Glomerular visceral epithelial cell (primary cell): ENCODE measurements around the gene ALPL.
A peak's percentile ranks its signal among the peaks of the same experiment; 100 is the strongest.
"Not testable (repeated sequence)": the region's sequence is repeated elsewhere in the genome, so short reads cannot be mapped to it uniquely, and the experiment has no call there.

Experiments used
- DNase-seq: peaks from one replicate; pipeline ENCODE4 v3.0.0-alpha.2; 2016; ENCODE audit errors: extremely low spot score

ALPL gene

DNA sequence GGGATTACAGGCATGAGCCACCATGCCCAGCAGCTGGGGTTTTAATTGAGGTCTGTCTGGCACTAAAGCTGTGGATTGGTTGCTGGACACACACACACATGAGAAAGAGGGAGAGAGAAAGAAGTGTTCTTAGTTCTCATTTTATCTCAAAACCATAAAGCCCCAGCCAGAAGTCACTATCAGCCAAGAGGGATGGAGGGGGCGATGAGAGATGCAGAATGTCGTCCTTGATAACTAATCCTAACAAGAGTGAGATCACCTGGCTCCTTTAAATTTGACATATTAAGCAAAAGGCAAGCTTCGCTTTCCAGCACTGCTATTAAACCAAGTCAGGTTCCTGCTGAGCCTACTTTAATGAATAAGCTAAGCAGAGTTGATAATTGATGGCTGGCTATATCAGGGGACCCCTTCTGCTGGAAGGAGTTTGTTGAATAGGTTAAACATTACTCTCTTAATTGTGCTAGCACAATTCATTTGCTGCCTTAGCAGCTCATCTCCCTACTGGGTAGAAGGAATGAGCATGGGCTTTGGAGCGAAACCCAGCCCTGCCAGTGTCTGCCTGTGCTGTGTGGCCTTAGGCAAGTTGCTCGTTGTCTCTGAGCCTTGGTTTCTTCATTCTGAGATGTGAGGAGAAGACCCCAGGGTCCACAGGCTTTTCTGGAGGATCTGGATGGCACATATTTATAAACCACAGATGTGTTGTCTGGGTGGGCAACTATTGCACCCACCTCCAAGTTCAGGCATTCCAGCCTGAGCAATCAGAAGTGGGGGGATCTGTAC lies 50.8 kb downstream of the ALPL start:
- DNase-seq = no peak

DNA sequence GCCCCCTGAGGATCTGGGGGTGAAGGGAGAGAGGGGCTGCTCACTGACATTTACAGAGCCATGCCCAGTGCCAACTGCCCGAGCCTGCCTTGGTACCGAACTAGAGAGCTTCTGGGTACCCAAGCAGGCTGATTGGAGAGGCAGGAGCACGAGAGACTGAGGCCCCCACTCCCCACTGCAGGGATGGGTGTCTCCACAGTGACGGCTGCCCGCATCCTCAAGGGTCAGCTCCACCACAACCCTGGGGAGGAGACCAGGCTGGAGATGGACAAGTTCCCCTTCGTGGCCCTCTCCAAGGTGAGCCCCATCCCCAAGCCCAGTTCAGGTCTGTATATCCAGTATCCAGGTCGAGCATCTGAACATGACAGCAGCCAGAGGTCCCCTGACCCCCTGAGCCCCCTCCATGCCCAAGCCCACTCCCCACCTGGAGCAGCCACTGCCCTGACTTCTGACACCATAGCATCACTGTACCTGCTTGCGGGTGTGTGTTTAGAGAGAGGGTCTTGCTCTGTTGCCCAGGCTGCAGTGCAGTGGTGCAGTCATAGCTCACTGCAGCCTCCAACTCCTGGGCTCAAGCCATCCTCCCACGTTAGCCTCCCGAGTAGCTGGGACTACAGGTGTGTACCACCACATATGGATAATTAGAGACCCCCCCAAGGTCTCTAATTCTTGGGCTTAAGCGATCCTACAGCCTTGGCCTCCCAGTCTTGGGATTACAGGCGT lies 51.9 kb downstream of the ALPL start:
- no peak for DNase-seq

DNA sequence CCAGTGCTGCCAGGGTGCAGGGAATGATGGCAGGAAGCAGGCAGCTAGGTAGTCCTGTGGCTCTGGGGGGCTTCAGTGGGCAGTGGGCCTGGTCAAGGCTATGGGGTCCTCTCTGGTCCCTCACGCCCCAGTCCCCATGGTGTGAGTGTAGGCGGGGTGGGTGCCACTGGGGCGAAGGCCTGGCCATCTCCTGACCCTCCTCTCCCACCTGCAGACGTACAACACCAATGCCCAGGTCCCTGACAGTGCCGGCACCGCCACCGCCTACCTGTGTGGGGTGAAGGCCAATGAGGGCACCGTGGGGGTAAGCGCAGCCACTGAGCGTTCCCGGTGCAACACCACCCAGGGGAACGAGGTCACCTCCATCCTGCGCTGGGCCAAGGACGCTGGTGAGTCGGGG lies 53.7 kb downstream of the ALPL start:
- no peak for DNase-seq

DNA sequence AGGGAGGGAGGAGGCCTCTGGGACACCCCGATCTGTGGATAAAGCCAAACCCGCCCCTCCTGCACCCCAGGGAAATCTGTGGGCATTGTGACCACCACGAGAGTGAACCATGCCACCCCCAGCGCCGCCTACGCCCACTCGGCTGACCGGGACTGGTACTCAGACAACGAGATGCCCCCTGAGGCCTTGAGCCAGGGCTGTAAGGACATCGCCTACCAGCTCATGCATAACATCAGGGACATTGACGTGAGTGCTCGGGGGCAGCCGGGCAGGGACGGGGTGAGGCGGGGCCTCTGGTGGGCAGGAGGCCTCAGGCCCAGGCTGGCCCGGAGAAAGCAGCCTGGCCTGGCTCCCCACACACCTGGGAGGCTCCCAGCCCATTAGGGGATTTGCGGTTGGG lies 54.7 kb downstream of the ALPL start:
- no peak for DNase-seq

DNA sequence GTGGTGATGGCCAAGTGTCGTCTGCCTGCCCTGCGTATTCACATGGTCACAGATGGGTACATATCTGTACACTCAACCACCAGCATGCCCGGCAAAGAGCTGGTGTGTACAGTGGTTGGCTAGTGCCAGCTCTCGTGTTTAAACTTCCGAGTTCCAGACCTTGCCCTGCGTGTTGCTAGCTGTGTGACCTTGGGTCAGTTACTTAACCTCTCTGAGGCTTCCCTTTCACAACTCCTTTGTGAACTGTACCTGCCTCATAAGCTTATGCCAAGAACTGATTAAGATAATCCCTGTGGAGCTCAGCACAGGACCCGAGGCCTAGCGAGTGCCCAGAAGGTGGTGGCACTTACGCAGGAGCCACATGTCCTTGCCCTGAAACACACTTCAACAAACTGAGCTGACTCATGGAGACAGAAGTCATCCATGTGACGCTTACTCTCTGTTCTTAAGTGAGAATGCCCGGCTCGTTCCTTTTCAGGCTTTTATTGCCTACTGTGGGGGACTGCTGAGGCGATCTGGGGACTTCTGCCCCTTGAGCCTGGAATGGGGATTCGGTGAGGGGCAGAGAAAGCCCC lies 55.4 kb downstream of the ALPL start:
- no peak for DNase-seq

DNA sequence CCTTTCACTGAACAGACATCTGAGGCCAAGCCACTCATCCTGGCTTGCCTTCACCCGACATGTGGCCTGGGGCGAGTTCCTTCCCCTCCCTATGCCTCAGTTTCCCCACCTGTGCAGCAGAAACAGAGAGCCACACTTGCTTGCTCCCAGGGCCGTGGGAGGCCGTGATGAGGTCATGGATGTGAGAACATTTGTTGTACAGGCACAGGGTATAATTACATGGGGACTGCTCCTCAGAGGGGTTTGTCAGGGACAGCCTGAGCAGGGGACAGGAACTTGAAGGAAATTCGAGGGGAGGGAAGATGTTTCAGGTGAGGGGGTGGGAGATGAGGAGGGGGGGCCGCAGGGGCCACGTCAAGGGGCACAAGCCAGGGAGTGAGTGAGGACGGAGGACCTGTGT lies 56.1 kb downstream of the ALPL start:
- no peak for DNase-seq

DNA sequence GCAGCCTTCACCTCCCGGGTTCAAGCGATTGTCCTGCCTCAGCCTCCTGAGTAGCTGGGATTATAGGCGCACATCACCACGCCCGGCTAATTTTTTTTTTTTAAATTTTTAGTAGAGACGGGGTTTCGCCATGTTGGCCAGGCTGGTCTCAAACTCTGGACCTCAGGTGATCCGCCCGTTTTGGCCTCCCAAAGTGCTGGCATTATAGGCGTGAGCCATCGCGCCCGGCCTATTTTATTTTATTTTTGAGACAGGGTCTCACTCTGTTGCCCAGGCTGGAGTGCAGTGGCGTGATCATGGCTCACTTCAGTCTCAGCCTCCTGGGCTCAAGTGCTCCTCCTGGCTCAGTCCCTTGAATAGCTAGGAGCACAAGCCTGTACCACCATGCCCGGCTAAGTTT lies 57.1 kb downstream of the ALPL start:
- DNase-seq = not testable (repeated sequence)

DNA sequence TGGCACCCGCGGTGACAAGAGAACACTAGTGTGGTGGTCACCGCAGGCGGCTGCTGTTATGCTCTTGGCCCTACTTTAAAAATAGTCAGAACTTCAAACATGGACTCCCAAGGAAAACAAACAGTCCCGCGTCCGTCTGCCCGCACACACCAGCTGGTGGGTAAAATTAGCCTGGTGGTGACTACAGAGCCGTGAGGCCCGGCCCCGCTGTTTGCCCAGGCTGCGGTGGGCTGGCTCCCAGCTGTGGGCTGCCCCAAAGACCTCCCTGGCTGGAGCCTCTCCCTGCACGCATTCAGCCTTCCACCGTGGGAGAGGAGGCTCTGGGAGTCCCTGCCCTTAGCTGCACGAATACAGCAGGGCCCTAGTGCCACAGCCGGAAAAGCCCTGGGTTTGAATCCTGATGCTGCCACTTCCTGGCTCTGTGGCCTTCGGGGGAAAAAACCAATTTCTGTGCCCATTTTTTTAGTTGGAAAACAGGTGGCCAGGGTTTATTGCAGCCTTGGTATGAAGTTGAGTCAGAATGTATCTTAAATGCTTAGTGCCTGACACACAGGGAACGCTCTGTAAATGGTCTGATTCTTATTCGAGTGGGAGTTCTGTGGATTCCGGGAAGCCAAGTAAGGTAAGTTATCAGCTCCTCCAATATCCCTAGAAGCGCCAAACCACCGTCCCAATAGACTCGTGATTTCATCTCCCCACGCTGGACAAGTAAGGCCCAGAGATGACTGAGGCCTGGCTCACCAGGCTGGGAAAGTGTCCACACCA lies 58.2 kb downstream of the ALPL start:
- DNase-seq = no peak

DNA sequence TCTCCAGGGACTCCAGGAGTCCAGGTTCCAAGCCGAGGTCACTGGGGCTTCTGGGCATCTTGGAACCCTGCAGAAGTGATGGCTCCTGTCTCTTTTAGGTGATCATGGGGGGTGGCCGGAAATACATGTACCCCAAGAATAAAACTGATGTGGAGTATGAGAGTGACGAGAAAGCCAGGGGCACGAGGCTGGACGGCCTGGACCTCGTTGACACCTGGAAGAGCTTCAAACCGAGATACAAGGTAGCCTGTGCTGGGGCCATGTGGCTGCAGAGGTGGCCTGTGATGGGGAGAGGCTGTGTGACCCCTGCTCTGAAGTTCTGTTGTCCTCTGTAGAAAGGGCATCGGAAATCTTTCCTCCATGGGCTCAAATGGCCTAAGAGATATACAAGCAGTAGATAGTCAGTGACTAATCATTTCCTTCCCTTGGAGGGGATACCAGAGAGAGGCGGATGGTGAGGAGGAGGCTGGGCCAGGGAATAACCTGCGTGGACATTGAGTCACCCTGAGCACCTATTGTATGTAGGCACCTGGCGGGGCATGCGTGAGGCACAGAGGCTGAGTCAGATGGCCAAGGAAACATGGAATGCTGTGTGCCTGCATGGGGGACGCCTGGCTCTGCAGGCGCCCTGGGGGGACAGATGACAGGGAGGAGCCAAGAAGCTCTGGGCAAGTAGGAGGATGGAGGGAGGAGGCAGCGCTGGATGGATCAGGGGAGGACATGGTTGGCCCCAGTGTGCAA lies 59.0 kb downstream of the ALPL start:
- DNase-seq = peak; percentile 29

DNA sequence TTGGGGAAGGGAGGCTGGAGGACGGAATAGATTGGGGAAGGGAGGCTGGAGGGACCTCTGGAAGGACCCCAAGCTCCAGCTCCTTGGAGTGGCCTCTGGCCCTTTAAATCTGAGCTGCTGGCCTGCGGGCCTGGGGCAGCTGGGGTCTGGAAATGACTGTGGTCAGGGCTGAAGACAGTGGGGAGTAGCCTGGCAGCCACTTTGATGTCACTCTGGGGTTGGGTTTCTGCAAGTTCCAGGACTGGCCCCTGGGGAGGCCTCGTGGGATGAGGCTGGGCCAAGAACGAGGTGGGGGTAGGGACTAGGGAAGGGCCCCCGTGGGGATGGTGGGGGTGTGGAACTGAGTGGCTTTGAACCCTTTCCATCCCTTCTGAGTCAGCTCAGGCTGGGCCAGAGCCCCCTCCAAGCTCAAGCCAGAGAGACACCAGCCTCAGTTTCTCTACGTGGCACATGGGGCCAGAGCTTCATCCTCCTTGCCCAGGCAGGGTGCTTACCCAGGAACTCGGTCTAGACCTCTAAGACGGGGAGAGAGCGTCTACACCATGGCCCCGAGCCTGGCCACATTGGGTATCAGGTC lies 59.7 kb downstream of the ALPL start:
- DNase-seq = no peak

DNA sequence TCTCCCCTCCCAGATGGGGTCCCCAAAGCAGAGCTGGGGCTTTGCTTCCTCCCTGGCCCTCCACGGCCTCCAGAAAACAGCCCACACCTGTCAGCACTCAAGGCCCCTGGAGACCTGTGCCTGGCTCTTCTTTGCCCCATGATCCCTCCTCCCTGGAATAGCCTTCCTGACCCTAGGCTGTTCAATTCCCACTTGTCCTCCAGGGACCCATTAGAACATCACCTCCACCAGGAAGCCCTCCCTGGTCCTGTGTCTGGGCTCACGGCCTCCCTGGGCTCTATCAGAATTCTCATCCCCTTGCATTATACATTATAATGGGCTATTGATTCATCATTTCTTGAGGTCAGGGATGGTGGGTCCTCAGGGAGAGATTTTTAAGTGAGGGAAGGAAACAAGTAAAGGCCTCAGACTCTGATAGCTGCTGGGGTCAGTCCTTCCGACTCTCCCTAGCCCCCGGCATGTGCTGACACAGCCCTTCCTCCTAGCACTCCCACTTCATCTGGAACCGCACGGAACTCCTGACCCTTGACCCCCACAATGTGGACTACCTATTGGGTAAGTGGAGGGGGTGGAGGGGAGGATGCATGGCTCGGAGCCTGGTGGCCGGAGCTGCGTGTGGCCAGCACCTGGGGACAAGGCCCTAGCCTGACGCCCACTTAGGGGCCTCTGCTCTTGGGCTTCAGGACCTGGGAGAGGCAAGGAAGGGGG lies 60.8 kb downstream of the ALPL start:
- no peak for DNase-seq

DNA sequence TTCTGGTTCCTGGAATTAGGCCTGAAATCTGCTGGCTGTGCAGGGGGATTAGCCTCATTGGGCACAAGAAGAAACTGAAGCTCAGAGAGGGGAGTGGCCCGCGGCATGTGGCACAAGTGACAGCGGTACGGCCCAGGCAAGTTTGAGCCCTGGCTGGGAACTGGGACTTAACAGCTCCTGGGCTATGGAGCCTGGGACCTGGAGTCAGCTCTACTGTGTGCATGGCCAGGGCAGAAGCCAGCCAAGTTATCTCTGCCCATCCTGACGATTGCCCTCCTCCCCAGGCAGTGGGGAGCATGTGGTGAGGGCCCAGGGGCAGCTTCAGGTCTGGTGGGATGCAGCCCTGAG lies 61.3 kb downstream of the ALPL start:
- DNase-seq = no peak

DNA sequence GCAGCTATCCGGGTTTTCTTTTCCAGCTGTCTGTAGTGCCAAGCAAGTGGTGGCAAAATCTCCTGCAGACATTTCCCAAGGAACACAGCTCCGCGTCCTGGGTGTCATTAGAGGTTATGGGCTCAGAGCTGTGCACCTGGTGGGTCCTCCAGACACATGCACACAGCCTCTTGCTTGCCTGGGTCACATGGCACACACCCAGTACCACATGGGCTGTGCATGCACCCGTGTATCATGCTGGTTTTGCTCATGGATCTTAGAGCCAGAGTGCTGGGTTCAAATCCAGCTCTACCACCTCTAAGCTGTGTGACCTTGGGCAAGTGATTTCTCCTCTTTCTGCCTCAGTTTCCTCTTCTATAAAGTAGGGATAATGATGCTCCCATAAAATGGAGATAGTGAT lies 61.7 kb downstream of the ALPL start:
- no peak for DNase-seq

DNA sequence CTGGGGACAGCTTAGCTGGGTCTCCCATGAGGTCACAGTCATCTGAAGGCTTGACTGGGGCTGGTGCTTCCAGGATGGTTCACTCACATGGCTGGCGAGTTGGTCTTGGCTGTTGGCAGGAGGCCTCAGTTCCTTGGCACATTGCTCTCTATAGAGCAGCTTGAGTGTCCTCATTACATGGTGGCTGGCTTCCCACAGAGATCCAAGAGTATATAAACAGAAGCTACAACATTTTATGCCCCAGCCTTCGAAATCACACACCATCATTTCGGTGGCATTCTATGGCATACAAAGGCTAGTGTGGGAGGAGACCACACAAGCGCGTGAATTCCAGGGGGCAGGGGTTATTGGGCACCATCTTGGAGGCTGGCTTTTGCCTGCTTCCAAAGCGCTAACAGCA lies 63.0 kb downstream of the ALPL start:
- no peak for DNase-seq

DNA sequence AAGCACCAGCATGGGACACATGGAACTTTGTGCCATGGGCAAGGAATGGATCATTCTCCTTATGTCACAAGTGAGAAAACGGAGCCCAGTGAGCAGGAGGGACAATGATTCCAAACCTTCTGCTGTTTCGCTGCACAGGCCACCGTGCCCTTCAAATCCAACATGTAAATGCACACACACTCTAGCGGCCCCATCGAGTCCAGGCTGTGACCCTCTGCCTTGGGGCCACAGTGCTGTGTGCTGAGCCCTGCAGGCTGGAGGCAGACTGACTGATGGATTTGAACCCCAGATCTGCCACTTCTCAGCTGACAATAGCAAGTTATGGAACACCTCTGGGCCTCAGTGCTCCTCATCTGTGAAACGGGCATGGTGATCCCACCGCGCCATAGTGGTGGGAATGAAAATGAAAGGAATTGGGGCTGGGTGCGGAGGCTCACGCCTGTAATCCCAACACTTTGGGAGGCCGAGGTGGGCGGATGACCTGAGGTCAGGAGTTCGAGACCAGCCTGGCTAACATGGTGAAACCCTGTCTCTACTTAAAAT lies 63.6 kb downstream of the ALPL start:
- no peak for DNase-seq

DNA sequence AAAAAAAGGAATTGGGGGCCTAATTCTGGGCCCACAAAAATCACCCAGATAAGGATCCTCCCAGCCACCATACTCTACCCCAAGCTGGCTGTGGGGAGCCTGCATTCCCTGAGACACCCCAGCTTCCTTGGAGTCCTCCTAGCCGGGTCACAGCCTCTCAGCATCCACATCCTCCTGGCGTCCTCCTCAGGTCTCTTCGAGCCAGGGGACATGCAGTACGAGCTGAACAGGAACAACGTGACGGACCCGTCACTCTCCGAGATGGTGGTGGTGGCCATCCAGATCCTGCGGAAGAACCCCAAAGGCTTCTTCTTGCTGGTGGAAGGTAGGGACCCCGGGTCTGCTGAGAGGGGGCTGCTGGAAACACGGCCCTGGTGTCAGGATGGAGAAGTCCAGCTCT lies 64.3 kb downstream of the ALPL start:
- no peak for DNase-seq

DNA sequence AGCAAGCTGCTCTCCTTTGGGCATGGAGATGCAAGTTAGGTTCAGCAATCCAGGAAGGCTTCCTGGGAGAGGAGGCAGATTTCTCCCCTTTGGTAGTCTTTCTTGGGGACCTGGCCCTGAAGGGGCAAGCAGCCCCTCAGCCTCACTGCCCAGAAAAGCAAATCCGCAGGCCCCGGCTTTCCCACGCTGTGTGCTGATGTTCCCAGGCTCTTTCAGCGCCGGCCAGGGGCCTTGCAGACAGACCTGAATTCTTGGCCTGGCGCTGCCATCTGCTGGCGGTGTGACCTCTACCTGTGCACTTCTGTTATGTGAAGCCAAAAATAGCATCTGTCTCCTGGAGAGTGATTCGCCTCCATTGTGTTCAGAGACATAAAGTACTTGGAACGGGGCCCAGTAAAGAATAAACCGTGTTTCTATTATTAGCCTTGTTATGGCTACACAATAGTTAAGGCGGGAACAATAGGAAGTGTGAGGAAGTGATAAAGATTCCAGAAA lies 64.8 kb downstream of the ALPL start:
- peak; percentile 63 for DNase-seq

DNA sequence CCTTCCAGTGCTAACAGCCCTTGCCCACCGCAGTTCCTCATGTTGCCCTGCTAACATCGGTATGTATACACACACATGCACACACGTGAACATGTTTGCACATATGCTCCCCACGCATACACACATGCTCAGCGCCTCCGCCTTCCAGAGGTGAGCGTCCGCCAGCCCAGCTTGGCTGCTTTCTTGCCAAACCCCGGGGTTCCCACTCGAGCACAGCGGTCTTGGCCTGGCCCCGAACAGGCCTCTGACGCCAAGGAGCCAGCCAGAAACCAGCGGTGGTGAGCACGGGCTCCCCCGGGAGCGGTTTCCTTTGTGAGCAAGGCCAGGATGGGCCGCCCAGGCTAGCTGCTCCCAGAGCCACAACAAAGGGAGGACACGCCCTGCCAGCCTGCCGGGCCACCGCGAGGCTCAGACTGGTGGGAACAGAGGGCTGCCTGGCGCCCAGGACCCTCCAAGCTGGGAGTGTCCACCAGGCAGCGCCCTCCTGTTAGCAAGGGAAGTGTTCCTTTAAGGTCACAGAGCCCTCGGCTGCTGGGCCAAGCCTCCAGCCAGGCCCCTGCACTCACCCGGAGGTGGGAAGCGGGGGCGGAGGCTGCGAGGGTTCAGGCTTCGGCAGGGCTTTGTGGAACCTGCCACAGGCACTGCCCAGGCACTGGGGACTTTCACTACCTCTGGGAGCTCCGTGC lies 65.4 kb downstream of the ALPL start:
- peak; percentile 25 for DNase-seq

DNA sequence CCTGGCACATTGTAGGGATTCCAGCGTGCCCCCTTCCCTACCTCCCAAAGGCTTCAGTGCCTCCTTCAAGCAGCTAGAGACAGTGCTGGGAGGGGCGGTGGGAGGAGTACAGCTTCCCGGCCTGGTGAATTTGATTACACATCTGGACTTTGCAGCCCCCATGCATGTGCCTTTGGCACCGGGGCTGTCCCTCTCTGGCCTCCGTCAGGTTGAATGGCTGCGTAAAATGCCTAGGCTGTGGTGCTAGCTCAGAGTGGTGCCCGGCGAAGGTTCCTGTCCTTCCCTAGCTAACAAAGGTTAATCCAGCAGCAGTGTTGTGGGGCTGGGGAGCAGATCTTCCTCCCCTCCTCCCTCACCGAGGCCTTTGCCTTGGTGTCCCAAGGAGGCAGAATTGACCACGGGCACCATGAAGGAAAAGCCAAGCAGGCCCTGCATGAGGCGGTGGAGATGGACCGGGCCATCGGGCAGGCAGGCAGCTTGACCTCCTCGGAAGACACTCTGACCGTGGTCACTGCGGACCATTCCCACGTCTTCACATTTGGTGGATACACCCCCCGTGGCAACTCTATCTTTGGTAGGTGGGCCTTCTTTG lies 66.2 kb downstream of the ALPL start:
- no peak for DNase-seq
